ENCODE measurements around the gene PEDS1. TPM values are rescaled to one million over a fixed set of nuclear protein-coding genes. Genes with fewer than 3 reads are reported as not detected.

Gene PEDS1
- total RNA-seq, 1 experiment from 2014 or later: 35.6 TPM

- TF ChIP-seq, protein P1, sequence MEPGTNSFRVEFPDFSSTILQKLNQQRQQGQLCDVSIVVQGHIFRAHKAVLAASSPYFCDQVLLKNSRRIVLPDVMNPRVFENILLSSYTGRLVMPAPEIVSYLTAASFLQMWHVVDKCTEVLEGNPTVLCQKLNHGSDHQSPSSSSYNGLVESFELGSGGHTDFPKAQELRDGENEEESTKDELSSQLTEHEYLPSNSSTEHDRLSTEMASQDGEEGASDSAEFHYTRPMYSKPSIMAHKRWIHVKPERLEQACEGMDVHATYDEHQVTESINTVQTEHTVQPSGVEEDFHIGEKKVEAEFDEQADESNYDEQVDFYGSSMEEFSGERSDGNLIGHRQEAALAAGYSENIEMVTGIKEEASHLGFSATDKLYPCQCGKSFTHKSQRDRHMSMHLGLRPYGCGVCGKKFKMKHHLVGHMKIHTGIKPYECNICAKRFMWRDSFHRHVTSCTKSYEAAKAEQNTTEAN (CRISPR knock-in tag; IDR thresholded peaks at IDR 0.05): 0 out of 2 replicates have a peak, but pooled peaks have one; percentile 36
- TF ChIP-seq ZNF416 (CRISPR knock-in tag; IDR thresholded peaks at IDR 0.05): 0 out of 2 replicates have a peak, but pooled peaks have one; percentile 2
- 0 out of 2 replicates have a peak, but pooled peaks have one; percentile 41 for TF ChIP-seq NFE2L1 (CRISPR knock-in tag; IDR thresholded peaks at IDR 0.05)
- no peak for TF ChIP-seq TCF7 (CRISPR knock-in tag; IDR thresholded peaks at IDR 0.05; ENCODE audit: low read depth)
- TF ChIP-seq USF2 (CRISPR knock-in tag; IDR thresholded peaks at IDR 0.05): 0 out of 2 replicates have a peak, but pooled peaks have one; percentile 11
- peak; percentile 34; the same call in 1 of the 2 replicates for TF ChIP-seq E2F5 (CRISPR knock-in tag; IDR thresholded peaks at IDR 0.05)
- TF ChIP-seq, protein P2, sequence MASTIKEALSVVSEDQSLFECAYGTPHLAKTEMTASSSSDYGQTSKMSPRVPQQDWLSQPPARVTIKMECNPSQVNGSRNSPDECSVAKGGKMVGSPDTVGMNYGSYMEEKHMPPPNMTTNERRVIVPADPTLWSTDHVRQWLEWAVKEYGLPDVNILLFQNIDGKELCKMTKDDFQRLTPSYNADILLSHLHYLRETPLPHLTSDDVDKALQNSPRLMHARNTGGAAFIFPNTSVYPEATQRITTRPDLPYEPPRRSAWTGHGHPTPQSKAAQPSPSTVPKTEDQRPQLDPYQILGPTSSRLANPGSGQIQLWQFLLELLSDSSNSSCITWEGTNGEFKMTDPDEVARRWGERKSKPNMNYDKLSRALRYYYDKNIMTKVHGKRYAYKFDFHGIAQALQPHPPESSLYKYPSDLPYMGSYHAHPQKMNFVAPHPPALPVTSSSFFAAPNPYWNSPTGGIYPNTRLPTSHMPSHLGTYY (CRISPR knock-in tag; IDR thresholded peaks at IDR 0.05): no peak
- TF ChIP-seq ZNF138 (CRISPR knock-in tag; conservative IDR thresholded peaks at IDR 0.05): no peak
- no peak for TF ChIP-seq ESRRA (CRISPR knock-in tag; IDR thresholded peaks at IDR 0.05; ENCODE audit: borderline replicate concordance)
- TF ChIP-seq, protein P3, sequence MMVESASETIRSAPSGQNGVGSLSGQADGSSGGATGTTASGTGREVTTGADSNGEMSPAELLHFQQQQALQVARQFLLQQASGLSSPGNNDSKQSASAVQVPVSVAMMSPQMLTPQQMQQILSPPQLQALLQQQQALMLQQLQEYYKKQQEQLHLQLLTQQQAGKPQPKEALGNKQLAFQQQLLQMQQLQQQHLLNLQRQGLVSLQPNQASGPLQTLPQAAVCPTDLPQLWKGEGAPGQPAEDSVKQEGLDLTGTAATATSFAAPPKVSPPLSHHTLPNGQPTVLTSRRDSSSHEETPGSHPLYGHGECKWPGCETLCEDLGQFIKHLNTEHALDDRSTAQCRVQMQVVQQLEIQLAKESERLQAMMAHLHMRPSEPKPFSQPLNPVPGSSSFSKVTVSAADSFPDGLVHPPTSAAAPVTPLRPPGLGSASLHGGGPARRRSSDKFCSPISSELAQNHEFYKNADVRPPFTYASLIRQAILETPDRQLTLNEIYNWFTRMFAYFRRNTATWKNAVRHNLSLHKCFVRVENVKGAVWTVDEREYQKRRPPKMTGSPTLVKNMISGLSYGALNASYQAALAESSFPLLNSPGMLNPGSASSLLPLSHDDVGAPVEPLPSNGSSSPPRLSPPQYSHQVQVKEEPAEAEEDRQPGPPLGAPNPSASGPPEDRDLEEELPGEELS (CRISPR knock-in tag; IDR thresholded peaks at IDR 0.05): no peak
- no peak for TF ChIP-seq GTF2I (CRISPR knock-in tag; conservative IDR thresholded peaks at IDR 0.05)
- peak; percentile 72 for TF ChIP-seq CTCF (IDR thresholded peaks at IDR 0.05)
- TF ChIP-seq FOXJ3 (CRISPR knock-in tag; IDR thresholded peaks at IDR 0.05; ENCODE audit: borderline replicate concordance): no peak
- TF ChIP-seq ZNF219 (CRISPR knock-in tag; IDR thresholded peaks at IDR 0.05; ENCODE audit: borderline replicate concordance): no peak
- TF ChIP-seq HMGA2 (CRISPR knock-in tag; IDR thresholded peaks at IDR 0.05): no peak
- TF ChIP-seq NFATC4 (CRISPR knock-in tag; IDR thresholded peaks at IDR 0.05): no peak; the same call in 1 of the 2 replicates
- TF ChIP-seq JUN (CRISPR knock-in tag; IDR thresholded peaks at IDR 0.05): peak; percentile 30; the same call in 1 of the 2 replicates
- TF ChIP-seq ZNF317 (CRISPR knock-in tag; IDR thresholded peaks at IDR 0.05; ENCODE audit: borderline replicate concordance, low read depth): 0 out of 2 replicates have a peak, but pooled peaks have one; percentile 10
- TF ChIP-seq ZNF423 (CRISPR knock-in tag; IDR thresholded peaks at IDR 0.05): peak; percentile 39
- TF ChIP-seq TP53 (CRISPR knock-in tag; IDR thresholded peaks at IDR 0.05): peak; percentile 76
- no peak for TF ChIP-seq CDX4 (CRISPR knock-in tag; IDR thresholded peaks at IDR 0.05; ENCODE audit: borderline replicate concordance)
These were observed 36.9 kb upstream of the PEDS1 start, which contains the start of gene CEBPB (continued) for GRCh38 chr20:50190251-50191064.
